ENCODE data around the gene EHBP1L1.
A peak's percentile ranks its signal among the peaks of the same experiment; 100 is the strongest.

The EHBP1L1 gene

DNA sequence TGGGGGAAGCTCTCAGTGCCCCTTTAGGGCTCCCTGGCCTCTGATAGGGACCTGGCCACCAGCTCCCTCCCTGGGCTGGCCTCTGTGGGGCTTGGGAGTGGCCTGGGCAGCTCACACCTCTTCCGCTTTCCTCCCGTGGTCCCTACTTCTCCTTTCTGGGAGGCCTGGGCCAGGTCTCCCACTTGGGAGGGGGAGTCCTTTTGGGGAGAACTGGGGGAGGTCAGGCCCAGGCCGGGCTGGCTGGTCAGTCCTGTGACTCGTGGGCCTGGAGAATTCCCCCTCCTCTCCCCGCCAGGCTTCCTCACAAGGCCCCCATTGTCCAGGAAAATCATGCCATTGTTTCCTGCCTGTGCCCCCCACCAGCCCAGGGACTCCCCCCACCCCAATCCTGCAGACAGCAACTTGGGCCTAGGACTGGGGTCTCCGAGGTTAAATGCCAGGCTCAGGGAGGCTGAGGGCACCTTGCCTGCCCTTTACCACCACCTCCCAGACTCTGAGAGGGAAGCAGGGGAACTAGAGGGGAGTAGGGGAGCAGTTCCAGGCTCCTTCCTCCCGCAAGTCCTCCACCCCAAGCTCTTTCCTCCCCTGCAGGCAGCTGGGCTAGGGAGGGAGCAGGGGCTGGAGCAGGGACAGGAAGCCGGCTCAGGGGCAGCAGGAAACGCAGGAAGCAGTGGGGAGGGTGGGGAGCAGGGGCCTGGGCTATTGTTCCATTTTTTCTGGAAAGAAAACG lies 35.3 kb downstream of the EHBP1L1 start:
- CTCF ChIA-PET: interaction anchor here (2.7 kb wide), 1 partner anchor 18 kb away, joined by 13 read pairs; no protein-coding TSS in a partner anchor
- H3K4me3 ChIP-seq (ENCODE audit: low read depth, low read length): no peak overlapping the region
- H3K27ac ChIP-seq (ENCODE audit: extremely low read depth, low read depth, low read length): no peak overlapping the region
- H3K36me3 ChIP-seq (ENCODE audit: control insufficient read depth in 2 of 2, insufficient read depth in 1 of 2, low read length in 2 of 2): peaks cover 0 to 59% of the 10 kb centered on the region in 2 experiments; a peak in 1 of 3 replicates
- TF ChIP-seq GFI1B (tag by site-specific recombination; IDR thresholded peaks at IDR 0.05): no peak
- no peak for TF ChIP-seq ZNF548 (tag by site-specific recombination; IDR thresholded peaks at IDR 0.05)
- TF ChIP-seq, protein P1, sequence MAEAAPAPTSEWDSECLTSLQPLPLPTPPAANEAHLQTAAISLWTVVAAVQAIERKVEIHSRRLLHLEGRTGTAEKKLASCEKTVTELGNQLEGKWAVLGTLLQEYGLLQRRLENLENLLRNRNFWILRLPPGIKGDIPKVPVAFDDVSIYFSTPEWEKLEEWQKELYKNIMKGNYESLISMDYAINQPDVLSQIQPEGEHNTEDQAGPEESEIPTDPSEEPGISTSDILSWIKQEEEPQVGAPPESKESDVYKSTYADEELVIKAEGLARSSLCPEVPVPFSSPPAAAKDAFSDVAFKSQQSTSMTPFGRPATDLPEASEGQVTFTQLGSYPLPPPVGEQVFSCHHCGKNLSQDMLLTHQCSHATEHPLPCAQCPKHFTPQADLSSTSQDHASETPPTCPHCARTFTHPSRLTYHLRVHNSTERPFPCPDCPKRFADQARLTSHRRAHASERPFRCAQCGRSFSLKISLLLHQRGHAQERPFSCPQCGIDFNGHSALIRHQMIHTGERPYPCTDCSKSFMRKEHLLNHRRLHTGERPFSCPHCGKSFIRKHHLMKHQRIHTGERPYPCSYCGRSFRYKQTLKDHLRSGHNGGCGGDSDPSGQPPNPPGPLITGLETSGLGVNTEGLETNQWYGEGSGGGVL (tag by site-specific recombination; IDR thresholded peaks at IDR 0.05): peak; percentile 24; the same call in 1 of the 2 replicates
- TF ChIP-seq, protein P2, sequence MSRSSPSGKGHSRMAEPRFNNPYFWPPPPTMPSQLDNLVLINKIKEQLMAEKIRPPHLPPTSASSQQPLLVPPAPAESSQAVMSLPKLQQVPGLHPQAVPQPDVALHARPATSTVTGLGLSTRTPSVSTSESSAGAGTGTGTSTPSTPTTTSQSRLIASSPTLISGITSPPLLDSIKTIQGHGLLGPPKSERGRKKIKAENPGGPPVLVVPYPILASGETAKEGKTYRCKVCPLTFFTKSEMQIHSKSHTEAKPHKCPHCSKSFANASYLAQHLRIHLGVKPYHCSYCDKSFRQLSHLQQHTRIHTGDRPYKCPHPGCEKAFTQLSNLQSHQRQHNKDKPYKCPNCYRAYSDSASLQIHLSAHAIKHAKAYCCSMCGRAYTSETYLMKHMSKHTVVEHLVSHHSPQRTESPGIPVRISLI (tag by site-specific recombination; IDR thresholded peaks at IDR 0.05): no peak
- no peak for TF ChIP-seq ZNF416 (tag by site-specific recombination; IDR thresholded peaks at IDR 0.05)
- TF ChIP-seq, protein P3, sequence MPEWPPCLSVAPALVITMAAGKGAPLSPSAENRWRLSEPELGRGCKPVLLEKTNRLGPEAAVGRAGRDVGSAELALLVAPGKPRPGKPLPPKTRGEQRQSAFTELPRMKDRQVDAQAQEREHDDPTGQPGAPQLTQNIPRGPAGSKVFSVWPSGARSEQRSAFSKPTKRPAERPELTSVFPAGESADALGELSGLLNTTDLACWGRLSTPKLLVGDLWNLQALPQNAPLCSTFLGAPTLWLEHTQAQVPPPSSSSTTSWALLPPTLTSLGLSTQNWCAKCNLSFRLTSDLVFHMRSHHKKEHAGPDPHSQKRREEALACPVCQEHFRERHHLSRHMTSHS (tag by site-specific recombination; IDR thresholded peaks at IDR 0.05): no peak
- no peaks in the 10 kb centered on the region for H3K4me1 ChIP-seq (ENCODE audit: control insufficient read depth, insufficient read depth, low read length)
- POLR2A ChIA-PET: no interaction called here
- H3K9me3 ChIP-seq (ENCODE audit: control insufficient read depth, insufficient read depth, low read depth, low read length): no peaks in the 10 kb centered on the region

DNA sequence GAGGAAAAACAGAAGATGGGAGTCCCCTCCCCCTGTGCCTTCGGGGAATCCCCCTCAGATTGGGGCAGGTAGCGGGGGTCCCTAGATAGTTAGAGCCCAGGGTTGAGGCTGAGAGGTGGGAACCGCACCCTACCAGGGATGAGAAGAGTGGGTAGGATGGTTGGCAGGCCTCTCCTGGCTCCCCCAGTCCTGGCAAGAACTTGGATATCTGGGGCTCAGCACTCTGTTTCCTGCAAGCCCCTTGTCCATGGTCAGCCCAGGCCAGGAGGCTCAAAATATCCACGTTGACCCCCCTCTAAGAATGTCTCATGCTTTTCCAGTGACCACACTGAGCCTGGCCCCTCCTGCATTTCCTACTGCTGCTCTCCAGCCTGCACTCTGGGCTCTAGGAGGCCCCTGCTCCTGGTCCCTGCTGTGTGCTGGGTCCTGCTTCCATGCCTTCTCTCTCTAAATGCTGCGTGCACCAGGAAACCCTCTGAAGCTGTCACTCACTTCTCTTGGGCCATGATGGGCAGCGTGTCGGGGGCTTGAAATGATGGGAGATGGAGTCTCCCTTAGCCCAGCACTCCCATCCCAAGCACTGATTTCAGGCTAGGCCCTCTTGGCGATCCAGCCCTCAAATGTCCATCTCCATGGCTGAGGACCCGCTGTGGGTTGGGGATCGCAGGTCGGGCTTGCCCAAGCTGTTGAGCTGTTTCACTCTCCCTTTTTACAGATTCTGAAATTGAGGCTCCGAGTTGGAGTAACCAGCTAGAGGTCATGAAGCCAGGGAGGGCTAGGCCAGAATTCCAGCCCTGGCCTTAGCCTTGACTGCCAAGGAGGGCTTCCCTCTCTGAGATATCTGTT lies 36.1 kb downstream of the EHBP1L1 start:
- Histone ChIP-seq H3K4me3 (ENCODE audit: low read depth, low read length) (no peak overlapping the region), H3K27ac (ENCODE audit: extremely low read depth, low read depth, low read length) (no peak overlapping the region), H3K9me3 (ENCODE audit: control insufficient read depth, insufficient read depth, low read depth, low read length) (no peaks in the 10 kb centered on the region), H3K36me3 (ENCODE audit: control insufficient read depth in 2 of 2, insufficient read depth in 1 of 2, low read length in 2 of 2) (peaks cover 0 to 57% of the 10 kb centered on the region in 2 experiments; a peak in 1 of 3 replicates), H3K4me1 (ENCODE audit: control insufficient read depth, insufficient read depth, low read length) (no peaks in the 10 kb centered on the region)
- ChIA-PET POLR2A (no interaction called here), CTCF (interaction anchor here (0.6 to 3.8 kb wide), 6 partner anchors 8 to 477 kb away, joined by 3 to 22 read pairs (median 4); partner anchors contain the start of gene FAM89B)
- TF ChIP-seq RBAK (tag by site-specific recombination; IDR thresholded peaks at IDR 0.05) (no peak), ZNF624 (tag by site-specific recombination; IDR thresholded peaks at IDR 0.05) (no peak), MZF1 (tag by site-specific recombination; IDR thresholded peaks at IDR 0.05; ENCODE audit: borderline replicate concordance) (no peak), ZNF274 (IDR thresholded peaks at IDR 0.05; ENCODE audit: low read length) (no peak), ZNF274 (tag by site-specific recombination; IDR thresholded peaks at IDR 0.05; ENCODE audit: borderline replicate concordance) (no peak), KLF8 (tag by site-specific recombination; IDR thresholded peaks at IDR 0.05) (no peak), ZXDB (tag by site-specific recombination; IDR thresholded peaks at IDR 0.05) (no peak), MYNN (tag by site-specific recombination; IDR thresholded peaks at IDR 0.05; ENCODE audit: borderline replicate concordance) (no peak), ZNF791 (tag by site-specific recombination; IDR thresholded peaks at IDR 0.05) (no peak), ZIC2 (tag by site-specific recombination; IDR thresholded peaks at IDR 0.05) (peak; percentile 34; the same call in 1 of the 2 replicates), GLIS1 (tag by site-specific recombination; IDR thresholded peaks at IDR 0.05) (peak; percentile 73)
